H1 (cell line): ENCODE results near the gene RPS6KB2. TPM values are rescaled to one million over a fixed set of nuclear protein-coding genes. Genes with fewer than 3 reads are reported as not detected.

Experiments
- BRCA1 ChIP-seq: IDR thresholded peaks from 2 replicates; pipeline ENCODE4 v1.6.1; 2012; ENCODE audit warnings: low read depth, low read length, improper control_type of control experiment
- EZH2 ChIP-seq: fragments of 200-600 bp; sonication (generic); IDR thresholded peaks from 2 replicates; pipeline ENCODE4 v1.7.1; 2012; ENCODE audit warnings: low read depth, mild to moderate bottlenecking, moderate library complexity, low read length, inconsistent platforms; ENCODE audit not compliant: severe bottlenecking
- polyA plus RNA-seq, 7 experiments: library from polyadenylated mRNA; depleted of rRNA in 3 of 7; stranded (reverse) in 5 of 7; unstranded in 2 of 7; fragments of >200 nt in 5 of 7; fragments of 200-250 nt in 2 of 7; gene quantifications; 1 replicate in 5 of 7; 2 replicates in 1 of 7; 4 replicates in 1 of 7; pipeline versions ENCODE4 v1.2.1 to v1.2.3, GENCODE V29; 2011 to 2013; ENCODE audit warnings: missing spikeins in 2 of 7, mixed read lengths in 2 of 7
- total RNA-seq: library from RNA; stranded (reverse); fragmentation: NEBNext Ultra II Directional; extraction: Animal tissue kit (Norgen Biotek cat#: 25700); gene quantifications from 2 replicates; pipeline ENCODE4 v1.2.1, GENCODE V29; 2021

The RPS6KB2 gene
- total and polyA plus RNA-seq, 2 of the 8 experiments (the other 6 are each of a cell fraction or from before 2014, with no cell fraction given) = 41.0 to 47.1 TPM

- no peak for TF ChIP-seq EZH2
- no peak for TF ChIP-seq BRCA1
- TF ChIP-seq, all 59 proteins: peak for 0
Measured at GRCh38 chr11:67415501-67416304, 12.6 kb upstream of the RPS6KB2 start, which contains the start of gene CARNS1 (continued).
